VCaP (cell line): ENCODE results near the gene CNTRL.
A peak's percentile ranks its signal among the peaks of the same experiment; 100 is the strongest.
"Not testable (repeated sequence)": the region's sequence is repeated elsewhere in the genome, so short reads cannot be mapped to it uniquely, and the experiment has no call there.

ENCODE experiments used
- H3K27ac ChIP-seq: fragments of 450-650 bp; 2 replicates; pipeline ENCODE4 v1.5.1; 2017
- CTCF ChIP-seq: fragments of 450-650 bp; conservative IDR thresholded peaks from 2 replicates; pipeline ENCODE4 v1.5.1; 2017; ENCODE audit warnings: mild to moderate bottlenecking, moderate library complexity

The CNTRL gene, protein sequence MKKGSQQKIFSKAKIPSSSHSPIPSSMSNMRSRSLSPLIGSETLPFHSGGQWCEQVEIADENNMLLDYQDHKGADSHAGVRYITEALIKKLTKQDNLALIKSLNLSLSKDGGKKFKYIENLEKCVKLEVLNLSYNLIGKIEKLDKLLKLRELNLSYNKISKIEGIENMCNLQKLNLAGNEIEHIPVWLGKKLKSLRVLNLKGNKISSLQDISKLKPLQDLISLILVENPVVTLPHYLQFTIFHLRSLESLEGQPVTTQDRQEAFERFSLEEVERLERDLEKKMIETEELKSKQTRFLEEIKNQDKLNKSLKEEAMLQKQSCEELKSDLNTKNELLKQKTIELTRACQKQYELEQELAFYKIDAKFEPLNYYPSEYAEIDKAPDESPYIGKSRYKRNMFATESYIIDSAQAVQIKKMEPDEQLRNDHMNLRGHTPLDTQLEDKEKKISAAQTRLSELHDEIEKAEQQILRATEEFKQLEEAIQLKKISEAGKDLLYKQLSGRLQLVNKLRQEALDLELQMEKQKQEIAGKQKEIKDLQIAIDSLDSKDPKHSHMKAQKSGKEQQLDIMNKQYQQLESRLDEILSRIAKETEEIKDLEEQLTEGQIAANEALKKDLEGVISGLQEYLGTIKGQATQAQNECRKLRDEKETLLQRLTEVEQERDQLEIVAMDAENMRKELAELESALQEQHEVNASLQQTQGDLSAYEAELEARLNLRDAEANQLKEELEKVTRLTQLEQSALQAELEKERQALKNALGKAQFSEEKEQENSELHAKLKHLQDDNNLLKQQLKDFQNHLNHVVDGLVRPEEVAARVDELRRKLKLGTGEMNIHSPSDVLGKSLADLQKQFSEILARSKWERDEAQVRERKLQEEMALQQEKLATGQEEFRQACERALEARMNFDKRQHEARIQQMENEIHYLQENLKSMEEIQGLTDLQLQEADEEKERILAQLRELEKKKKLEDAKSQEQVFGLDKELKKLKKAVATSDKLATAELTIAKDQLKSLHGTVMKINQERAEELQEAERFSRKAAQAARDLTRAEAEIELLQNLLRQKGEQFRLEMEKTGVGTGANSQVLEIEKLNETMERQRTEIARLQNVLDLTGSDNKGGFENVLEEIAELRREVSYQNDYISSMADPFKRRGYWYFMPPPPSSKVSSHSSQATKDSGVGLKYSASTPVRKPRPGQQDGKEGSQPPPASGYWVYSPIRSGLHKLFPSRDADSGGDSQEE (N-terminal part only)

DNA sequence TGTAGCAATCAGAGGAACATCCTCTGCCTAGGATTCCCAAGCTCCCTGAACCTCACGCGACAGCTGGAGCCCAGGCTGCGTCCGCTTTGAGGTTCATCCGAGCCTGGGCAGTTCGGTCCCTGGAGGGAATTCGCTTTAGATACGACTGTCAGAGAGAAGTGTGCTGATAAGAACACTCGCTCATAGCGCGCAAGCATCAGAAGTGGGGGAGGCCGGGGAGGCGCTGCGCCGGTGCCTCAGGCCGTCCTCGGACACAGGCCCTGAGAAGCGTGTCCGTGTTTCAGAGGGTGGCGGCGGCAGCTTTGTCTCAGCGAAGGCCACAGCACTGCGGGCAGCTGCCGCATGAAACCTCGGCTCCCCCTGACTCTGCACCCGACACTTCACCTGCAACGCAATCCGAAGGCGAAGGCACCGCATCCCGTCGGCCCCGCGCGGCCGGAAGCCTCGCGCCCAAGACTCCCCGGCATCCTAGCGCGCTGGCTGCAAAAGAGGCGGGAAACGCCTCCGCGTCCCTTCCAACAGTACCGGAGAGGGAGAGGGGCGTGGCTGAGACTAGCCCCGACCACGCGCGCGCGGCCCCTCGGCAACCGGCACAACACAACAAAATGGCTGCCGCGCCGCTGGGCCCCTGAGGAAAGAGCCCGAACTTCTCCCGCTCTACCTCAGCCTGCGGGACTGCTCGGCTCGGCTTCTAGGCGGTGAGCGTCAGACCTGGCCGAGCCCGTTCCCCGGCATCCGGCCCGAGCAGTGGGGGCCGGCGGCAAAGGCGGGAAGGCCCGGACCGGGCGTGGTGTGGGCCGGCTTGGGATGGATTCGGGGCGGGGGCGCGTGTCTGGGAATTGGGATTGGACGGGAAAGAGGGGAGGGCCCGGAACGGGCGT, at the start of gene CNTRL:
TSS of gene CNTRL (plus strand) at position 586 of the 881 bp plus-strand sequence. CDS start 13,372 bp downstream, outside the sequence.
- H3K27ac ChIP-seq, result peak within 1 kb of the TSS; percentile 89
- TF ChIP-seq CTCF, result no peak

- no peak overlapping the region for H3K27ac ChIP-seq
- TF ChIP-seq CTCF, result no peak
These were observed 48.5 kb upstream of the CNTRL start for GRCh38 chr9:121026260-121026691.

DNA sequence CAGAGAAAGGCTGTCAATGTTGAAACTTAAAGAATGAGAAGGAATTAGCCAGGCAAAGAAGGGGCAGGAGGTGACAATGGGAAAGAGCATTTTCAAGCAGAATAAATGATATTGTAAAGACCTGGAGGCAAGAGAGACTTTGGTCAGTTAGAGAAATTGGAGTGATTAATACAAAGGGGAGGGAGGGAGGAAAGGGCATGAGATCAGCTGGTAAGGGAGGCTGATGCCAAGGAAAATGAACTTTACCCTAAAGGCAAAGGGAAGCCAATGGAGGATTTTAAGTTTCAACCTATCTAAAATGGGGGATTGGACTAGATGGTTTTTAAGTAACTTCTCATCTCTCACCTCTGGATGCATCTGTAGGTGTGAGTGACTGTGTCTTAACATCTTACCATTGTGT, 48.0 kb upstream of the CNTRL start:
- no peak overlapping the region for H3K27ac ChIP-seq
- TF ChIP-seq CTCF, result no peak

DNA sequence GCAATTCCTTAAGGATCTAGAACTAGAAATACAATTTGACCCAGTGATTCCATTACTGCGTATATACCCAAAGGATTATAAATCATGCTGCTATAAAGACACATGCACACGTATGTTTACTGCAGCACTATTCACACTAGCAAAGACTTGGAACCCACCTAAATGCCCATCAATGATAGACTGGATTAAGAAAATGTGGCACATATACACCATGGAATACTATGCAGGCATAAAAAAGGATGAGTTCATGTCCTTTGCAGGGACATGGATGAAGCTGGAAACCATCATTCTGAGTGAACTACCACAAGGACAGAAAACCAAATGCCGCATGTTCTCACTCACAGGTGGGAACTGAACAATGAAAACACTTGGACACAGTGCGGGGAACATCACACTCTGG, 46.5 kb upstream of the CNTRL start:
- H3K27ac ChIP-seq, result not testable (repeated sequence)

DNA sequence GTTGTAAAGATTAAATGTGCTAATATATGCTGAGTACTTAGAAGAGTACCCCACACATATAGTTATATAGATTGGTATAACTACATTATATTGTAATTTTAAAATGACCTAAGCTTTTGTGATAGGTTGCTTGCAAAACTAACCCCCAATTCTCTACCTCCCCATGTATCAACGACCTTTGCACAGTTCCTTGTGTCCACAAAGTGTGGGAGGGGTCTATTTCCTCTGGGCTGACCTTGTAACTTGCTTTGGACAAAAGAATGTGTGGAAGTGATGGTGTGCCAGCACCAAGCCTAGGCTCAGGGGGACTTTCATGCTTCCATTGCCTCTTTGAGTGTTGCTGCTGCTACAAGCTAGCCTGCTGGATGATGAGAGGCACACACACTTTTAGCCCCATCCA, 45.3 kb upstream of the CNTRL start:
- no peak overlapping the region for H3K27ac ChIP-seq
- no peak for TF ChIP-seq CTCF

- no peak for TF ChIP-seq CTCF
- H3K27ac ChIP-seq, result no peak overlapping the region
These were observed 40.2 kb upstream of the CNTRL start for GRCh38 chr9:121034529-121034928.

- not testable (repeated sequence) for H3K27ac ChIP-seq
These were observed 39.0 kb upstream of the CNTRL start for GRCh38 chr9:121035717-121036116.
